Activated naive CD8-positive, alpha-beta T cell treated with anti-CD3 and anti-CD28 coated beads for 36 hours (primary cell): ENCODE results near the gene ITM2C. TPM values are rescaled to one million over a fixed set of nuclear protein-coding genes. Genes with fewer than 3 reads are reported as not detected.
A peak's percentile ranks its signal among the peaks of the same experiment; 100 is the strongest.

Source experiments
- DNase-seq: peaks from one replicate; pipeline ENCODE4 v3.0.0; 2021
- H3K27ac Mint-ChIP-seq: one replicate; pipeline ENCODE4 v1.8.0; 2022; ENCODE audit warnings: mild to moderate bottlenecking, moderate library complexity, mixed read lengths
- H3K27me3 Mint-ChIP-seq: one replicate; pipeline ENCODE4 v1.8.0; 2022; ENCODE audit warnings: mild to moderate bottlenecking, mixed read lengths
- H3K36me3 Mint-ChIP-seq: one replicate; pipeline ENCODE4 v1.8.0; 2021; ENCODE audit warnings: mild to moderate bottlenecking, mixed read lengths
- H3K4me1 Mint-ChIP-seq: one replicate; pipeline ENCODE4 v1.8.0; 2021; ENCODE audit warnings: mixed read lengths
- H3K4me3 Mint-ChIP-seq: one replicate; pipeline ENCODE4 v1.8.0; 2022; ENCODE audit warnings: mild to moderate bottlenecking, moderate library complexity, mixed read lengths
- H3K9me3 Mint-ChIP-seq: one replicate; pipeline ENCODE4 v1.8.0; 2022; ENCODE audit warnings: mixed read lengths
- total RNA-seq, 2 experiments: library from RNA; stranded (reverse); gene quantifications; one replicate each; pipeline ENCODE4 v1.2.3, GENCODE V29; 2021

The ITM2C gene
- total RNA-seq, 2 experiments from 2014 or later = 69.9 to 73.6 TPM

GRCh38 chr2:230874876-230875275, 10.1 kb downstream of the ITM2C start:
- H3K36me3 Mint-ChIP-seq = peaks cover 36% of the 10 kb centered on the region
- peaks cover 66% of the 10 kb centered on the region for H3K4me1 Mint-ChIP-seq
- H3K4me3 Mint-ChIP-seq = no peak overlapping the region
- H3K27ac Mint-ChIP-seq = no peak overlapping the region
- no peaks in the 10 kb centered on the region for H3K9me3 Mint-ChIP-seq
- DNase-seq = no peak
- no peaks in the 10 kb centered on the region for H3K27me3 Mint-ChIP-seq

- H3K4me1 Mint-ChIP-seq = peaks cover 59% of the 10 kb centered on the region
- no peaks in the 10 kb centered on the region for H3K27me3 Mint-ChIP-seq
- no peaks in the 10 kb centered on the region for H3K9me3 Mint-ChIP-seq
- no peak overlapping the region for H3K4me3 Mint-ChIP-seq
- no peak for DNase-seq
- H3K27ac Mint-ChIP-seq = peak overlapping the region; percentile 62
- H3K36me3 Mint-ChIP-seq = peaks cover 39% of the 10 kb centered on the region
Observed at GRCh38 chr2:230875347-230876315, 10.9 kb downstream of the ITM2C start.

DNA sequence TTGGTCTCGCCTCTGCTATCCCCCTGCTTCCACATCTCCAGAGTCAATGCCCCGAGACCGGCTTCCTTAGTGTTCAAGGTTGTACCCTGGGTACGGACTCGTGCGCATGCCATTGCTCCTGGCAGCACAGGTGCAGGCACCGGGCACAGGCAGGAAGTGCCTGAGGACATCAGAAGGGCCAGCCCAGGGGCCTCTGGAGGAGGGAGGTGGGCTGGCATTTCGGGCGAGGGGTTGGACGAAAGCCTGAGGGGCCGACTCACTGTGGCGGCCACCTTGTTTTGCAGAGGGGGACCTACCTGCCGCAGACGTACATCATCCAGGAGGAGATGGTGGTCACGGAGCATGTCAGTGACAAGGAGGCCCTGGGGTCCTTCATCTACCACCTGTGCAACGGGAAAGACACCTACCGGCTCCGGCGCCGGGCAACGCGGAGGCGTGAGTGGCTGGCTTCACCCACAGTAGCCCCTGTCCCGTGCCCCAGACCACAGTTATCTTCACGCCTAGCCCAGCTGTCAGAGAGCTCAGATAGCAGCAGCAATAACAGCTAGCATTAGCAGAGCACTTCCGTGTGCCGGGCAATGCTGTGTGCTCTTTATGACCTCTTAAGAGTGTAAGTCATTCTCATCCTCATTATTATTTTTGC, 12.5 kb downstream of the ITM2C start:
- Mint-ChIP-seq H3K36me3 (peaks cover 42% of the 10 kb centered on the region), H3K4me1 (peaks cover 55% of the 10 kb centered on the region), H3K27me3 (no peaks in the 10 kb centered on the region), H3K27ac (peak overlapping the region; percentile 90), H3K4me3 (peak overlapping the region; percentile 44), H3K9me3 (no peaks in the 10 kb centered on the region)
- no peak for DNase-seq

DNA sequence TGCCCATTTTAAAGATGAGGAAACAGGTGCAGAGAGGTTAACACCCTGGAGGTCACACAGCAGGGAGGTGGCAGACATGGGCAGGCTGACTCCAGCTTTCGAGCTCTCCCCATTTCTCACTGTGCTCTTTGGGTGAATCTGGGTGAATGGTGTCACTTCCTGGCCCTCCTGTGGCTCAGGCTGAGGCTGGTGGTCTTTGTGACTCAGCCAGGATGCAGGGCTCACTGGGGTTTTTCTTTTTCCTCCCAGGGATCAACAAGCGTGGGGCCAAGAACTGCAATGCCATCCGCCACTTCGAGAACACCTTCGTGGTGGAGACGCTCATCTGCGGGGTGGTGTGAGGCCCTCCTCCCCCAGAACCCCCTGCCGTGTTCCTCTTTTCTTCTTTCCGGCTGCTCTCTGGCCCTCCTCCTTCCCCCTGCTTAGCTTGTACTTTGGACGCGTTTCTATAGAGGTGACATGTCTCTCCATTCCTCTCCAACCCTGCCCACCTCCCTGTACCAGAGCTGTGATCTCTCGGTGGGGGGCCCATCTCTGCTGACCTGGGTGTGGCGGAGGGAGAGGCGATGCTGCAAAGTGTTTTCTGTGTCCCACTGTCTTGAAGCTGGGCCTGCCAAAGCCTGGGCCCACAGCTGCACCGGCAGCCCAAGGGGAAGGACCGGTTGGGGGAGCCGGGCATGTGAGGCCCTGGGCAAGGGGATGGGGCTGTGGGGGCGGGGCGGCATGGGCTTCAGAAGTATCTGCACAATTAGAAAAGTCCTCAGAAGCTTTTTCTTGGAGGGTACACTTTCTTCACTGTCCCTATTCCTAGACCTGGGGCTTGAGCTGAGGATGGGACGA, 13.2 kb downstream of the ITM2C start:
- Mint-ChIP-seq H3K4me3 (peak overlapping the region; percentile 44), H3K27me3 (no peaks in the 10 kb centered on the region), H3K27ac (peak overlapping the region; percentile 90), H3K4me1 (peaks cover 54% of the 10 kb centered on the region), H3K36me3 (peaks cover 42% of the 10 kb centered on the region), H3K9me3 (no peaks in the 10 kb centered on the region)
- peak; percentile 82 for DNase-seq

DNA sequence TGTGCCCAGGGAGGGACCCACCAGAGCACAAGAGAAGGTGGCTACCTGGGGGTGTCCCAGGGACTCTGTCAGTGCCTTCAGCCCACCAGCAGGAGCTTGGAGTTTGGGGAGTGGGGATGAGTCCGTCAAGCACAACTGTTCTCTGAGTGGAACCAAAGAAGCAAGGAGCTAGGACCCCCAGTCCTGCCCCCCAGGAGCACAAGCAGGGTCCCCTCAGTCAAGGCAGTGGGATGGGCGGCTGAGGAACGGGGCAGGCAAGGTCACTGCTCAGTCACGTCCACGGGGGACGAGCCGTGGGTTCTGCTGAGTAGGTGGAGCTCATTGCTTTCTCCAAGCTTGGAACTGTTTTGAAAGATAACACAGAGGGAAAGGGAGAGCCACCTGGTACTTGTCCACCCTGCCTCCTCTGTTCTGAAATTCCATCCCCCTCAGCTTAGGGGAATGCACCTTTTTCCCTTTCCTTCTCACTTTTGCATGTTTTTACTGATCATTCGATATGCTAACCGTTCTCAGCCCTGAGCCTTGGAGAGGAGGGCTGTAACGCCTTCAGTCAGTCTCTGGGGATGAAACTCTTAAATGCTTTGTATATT, 14.0 kb downstream of the ITM2C start:
- no peaks in the 10 kb centered on the region for H3K27me3 Mint-ChIP-seq
- H3K36me3 Mint-ChIP-seq = peaks cover 42% of the 10 kb centered on the region
- H3K4me3 Mint-ChIP-seq = no peak overlapping the region
- H3K9me3 Mint-ChIP-seq = no peaks in the 10 kb centered on the region
- H3K4me1 Mint-ChIP-seq = peaks cover 53% of the 10 kb centered on the region
- peak overlapping the region; percentile 90 for H3K27ac Mint-ChIP-seq
- DNase-seq = no peak

- no peaks in the 10 kb centered on the region for H3K9me3 Mint-ChIP-seq
- H3K36me3 Mint-ChIP-seq = peaks cover 40% of the 10 kb centered on the region
- H3K27ac Mint-ChIP-seq = no peak overlapping the region
- no peak overlapping the region for H3K4me3 Mint-ChIP-seq
- DNase-seq = no peak
- no peaks in the 10 kb centered on the region for H3K27me3 Mint-ChIP-seq
- H3K4me1 Mint-ChIP-seq = peaks cover 51% of the 10 kb centered on the region
Observed at GRCh38 chr2:230879271-230879882, 14.6 kb downstream of the ITM2C start.

DNA sequence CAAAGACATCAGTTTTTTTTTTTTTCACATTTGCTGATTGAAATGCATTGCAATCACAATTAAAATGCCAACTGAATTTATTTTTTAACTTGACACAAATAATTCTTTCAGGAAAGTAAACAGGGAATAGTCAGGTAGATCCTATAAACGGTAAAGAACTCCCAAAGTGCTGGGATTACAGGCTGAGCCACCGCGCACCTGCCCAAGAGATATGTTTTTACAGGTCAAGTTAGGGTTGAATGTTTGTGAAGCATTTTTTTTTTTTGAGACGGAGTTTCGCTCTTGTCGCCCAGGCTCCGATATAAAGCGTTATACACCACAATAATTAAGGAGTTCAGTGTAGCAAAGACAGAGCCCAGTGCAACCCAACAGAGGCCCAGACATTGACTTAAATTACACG, 15.1 kb downstream of the ITM2C start:
- Mint-ChIP-seq H3K4me1 (peaks cover 46% of the 10 kb centered on the region), H3K27me3 (no peaks in the 10 kb centered on the region), H3K9me3 (no peaks in the 10 kb centered on the region), H3K4me3 (no peak overlapping the region), H3K36me3 (peaks cover 36% of the 10 kb centered on the region), H3K27ac (no peak overlapping the region)
- no peak for DNase-seq

DNA sequence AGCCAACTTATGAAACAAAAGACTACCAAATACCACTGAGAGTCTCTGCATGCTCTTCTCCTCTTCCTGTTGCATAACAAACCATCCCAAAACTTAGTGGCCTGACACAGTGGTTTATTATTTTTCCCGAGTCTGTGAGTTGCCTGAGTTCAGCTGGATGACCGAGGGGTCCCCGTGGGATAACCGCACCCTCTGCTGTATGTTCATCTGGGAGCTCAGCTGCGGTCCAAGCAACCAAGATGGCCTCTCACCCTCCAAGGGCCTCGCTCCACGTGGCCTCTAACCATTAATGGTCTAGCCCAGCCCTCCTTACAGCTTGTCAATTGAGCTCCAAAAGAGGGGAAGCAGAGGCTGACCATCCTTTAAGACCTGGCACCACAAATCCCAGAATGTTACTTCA, 17.1 kb downstream of the ITM2C start:
- Mint-ChIP-seq H3K27ac (no peak overlapping the region), H3K36me3 (peaks cover 27% of the 10 kb centered on the region), H3K4me3 (no peak overlapping the region), H3K27me3 (no peaks in the 10 kb centered on the region), H3K9me3 (no peaks in the 10 kb centered on the region), H3K4me1 (peaks cover 44% of the 10 kb centered on the region)
- no peak for DNase-seq

GRCh38 chr2:230885463-230886130, 20.9 kb downstream of the ITM2C start:
- DNase-seq = peak; percentile 45
- no peaks in the 10 kb centered on the region for H3K27me3 Mint-ChIP-seq
- H3K27ac Mint-ChIP-seq = no peak overlapping the region
- H3K4me1 Mint-ChIP-seq = peaks cover 23% of the 10 kb centered on the region
- no peak overlapping the region for H3K4me3 Mint-ChIP-seq
- peaks cover 2% of the 10 kb centered on the region for H3K9me3 Mint-ChIP-seq
- H3K36me3 Mint-ChIP-seq = peaks cover 3% of the 10 kb centered on the region

DNA sequence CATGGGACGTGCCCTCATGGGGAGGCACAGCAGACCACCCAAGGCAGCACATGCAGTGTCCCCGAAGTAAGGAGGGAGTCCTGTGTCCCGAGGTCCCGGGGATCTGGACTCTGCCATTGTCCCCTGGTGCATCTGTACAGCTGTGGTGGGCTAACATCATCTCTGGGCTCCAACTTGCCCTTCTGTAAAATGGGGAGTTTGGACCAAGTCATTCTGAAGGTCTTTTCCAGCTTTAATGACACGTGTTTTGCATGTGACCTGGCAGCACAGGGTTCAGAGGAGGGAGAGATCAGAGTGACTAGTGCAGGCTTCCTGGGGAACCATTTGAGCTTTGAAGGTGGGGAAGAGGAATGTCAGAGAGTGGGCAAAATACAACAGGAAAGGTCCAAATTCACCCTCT, 21.5 kb downstream of the ITM2C start:
- DNase-seq = no peak
- no peak overlapping the region for H3K4me3 Mint-ChIP-seq
- peaks cover 3% of the 10 kb centered on the region for H3K36me3 Mint-ChIP-seq
- H3K9me3 Mint-ChIP-seq = peaks cover 2% of the 10 kb centered on the region
- H3K27me3 Mint-ChIP-seq = no peaks in the 10 kb centered on the region
- H3K27ac Mint-ChIP-seq = no peak overlapping the region
- peaks cover 28% of the 10 kb centered on the region for H3K4me1 Mint-ChIP-seq

GRCh38 chr2:230886671-230887071, 21.9 kb downstream of the ITM2C start:
- H3K4me1 Mint-ChIP-seq = peaks cover 31% of the 10 kb centered on the region
- DNase-seq = no peak
- H3K9me3 Mint-ChIP-seq = peaks cover 2% of the 10 kb centered on the region
- H3K27ac Mint-ChIP-seq = no peak overlapping the region
- H3K4me3 Mint-ChIP-seq = no peak overlapping the region
- peaks cover 3% of the 10 kb centered on the region for H3K36me3 Mint-ChIP-seq
- H3K27me3 Mint-ChIP-seq = no peaks in the 10 kb centered on the region

GRCh38 chr2:230887342-230887741, 22.6 kb downstream of the ITM2C start:
- Mint-ChIP-seq H3K4me3 (no peak overlapping the region), H3K9me3 (peaks cover 4% of the 10 kb centered on the region), H3K36me3 (no peaks in the 10 kb centered on the region), H3K27me3 (no peaks in the 10 kb centered on the region), H3K4me1 (peaks cover 31% of the 10 kb centered on the region), H3K27ac (no peak overlapping the region)
- no peak for DNase-seq

DNA sequence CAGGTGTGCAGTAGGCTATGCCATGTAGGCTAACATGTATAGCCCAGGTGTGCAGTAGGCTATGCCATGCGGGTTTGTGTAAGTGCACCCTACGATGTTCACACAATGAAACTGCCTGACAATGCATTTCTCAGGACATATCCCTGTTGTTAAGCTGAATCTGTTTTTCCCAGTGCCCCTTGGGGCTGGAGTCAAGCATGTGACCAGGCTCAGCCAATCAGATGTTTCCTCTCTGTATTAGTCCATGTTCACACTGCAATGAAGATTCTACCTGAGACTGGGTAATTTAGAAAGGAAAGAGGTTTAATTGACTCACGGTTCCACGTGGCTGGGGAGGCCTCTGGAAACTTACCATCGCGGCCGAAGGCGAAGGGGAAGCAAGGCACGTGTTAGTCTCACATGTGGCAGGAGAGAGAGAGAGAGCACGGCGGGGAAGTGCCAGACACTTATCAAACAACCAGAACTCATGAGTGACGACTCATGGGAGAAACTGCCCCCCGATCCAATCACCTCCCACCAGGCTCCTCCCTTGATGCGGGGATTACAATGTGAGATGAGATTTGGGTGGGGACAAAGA, 24.2 kb downstream of the ITM2C start:
- H3K9me3 Mint-ChIP-seq = peaks cover 5% of the 10 kb centered on the region
- H3K36me3 Mint-ChIP-seq = no peaks in the 10 kb centered on the region
- no peak overlapping the region for H3K27ac Mint-ChIP-seq
- peaks cover 31% of the 10 kb centered on the region for H3K4me1 Mint-ChIP-seq
- no peak overlapping the region for H3K4me3 Mint-ChIP-seq
- no peak for DNase-seq
- H3K27me3 Mint-ChIP-seq = no peaks in the 10 kb centered on the region
